GM08714 (cell line): ENCODE data around the gene NCKAP1.
"Not testable (repeated sequence)": the region's sequence is repeated elsewhere in the genome, so short reads cannot be mapped to it uniquely, and the experiment has no call there.

Experiments used
- H3K4me3 ChIP-seq: fragments of 200-500 bp; sonication (Bioruptor generic); 2 replicates; pipeline ENCODE4 v1.5.1; 2014; ENCODE audit warnings: mild to moderate bottlenecking, low read length, inconsistent platforms
- ZNF274 ChIP-seq: IDR thresholded peaks from 2 replicates; pipeline ENCODE4 v1.6.1; 2012; ENCODE audit warnings: mild to moderate bottlenecking, low read depth, low read length

The NCKAP1 gene

DNA sequence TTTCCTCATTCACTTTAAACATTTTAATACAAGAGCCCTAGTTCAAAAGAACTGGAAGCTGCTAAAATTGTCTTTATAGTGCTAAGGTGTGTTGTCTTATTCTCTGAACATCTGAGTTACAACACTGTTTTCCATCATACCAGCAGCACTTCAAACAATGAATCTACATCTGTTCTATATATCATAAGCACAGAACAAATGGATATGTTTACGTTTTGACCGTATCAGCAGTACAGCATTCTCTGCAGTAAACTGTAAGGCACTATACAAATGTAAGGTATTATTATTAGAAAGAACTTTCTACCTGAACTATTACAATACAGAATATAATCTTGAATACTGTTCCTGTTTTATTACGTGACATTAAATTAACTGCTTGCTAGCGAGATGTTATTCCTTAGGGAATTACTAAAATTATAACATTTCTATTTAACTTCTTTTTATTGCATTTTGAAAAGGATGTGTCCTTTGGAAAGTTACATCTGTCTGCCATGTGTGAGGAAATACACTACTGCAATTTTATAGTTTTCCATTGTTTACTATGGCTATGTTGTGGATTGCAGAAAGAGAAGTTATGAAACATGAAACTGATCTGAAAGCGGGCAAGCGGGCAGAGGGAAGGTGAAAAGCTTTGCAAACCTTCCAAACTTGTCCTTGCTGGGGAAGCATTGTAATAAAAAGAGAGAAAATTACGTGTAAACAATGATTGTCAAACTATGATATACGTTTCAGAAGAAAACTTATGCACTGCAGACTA is 13.7 kb downstream of the NCKAP1 start:
- TF ChIP-seq ZNF274, result no peak
- no peak overlapping the region for H3K4me3 ChIP-seq

GRCh38 chr2:183022711-183023110 is 15.5 kb downstream of the NCKAP1 start:
- TF ChIP-seq ZNF274, result no peak
- no peak overlapping the region for H3K4me3 ChIP-seq

- no peak for TF ChIP-seq ZNF274
- H3K4me3 ChIP-seq, result no peak overlapping the region
These were observed 16.6 kb downstream of the NCKAP1 start for GRCh38 chr2:183021613-183022012.

GRCh38 chr2:183019718-183020442 is 18.4 kb downstream of the NCKAP1 start:
- no peak for TF ChIP-seq ZNF274
- no peak overlapping the region for H3K4me3 ChIP-seq

GRCh38 chr2:183017845-183018244 is 20.4 kb downstream of the NCKAP1 start:
- not testable (repeated sequence) for H3K4me3 ChIP-seq

GRCh38 chr2:183014005-183014404 is 24.3 kb downstream of the NCKAP1 start:
- no peak overlapping the region for H3K4me3 ChIP-seq
- no peak for TF ChIP-seq ZNF274

DNA sequence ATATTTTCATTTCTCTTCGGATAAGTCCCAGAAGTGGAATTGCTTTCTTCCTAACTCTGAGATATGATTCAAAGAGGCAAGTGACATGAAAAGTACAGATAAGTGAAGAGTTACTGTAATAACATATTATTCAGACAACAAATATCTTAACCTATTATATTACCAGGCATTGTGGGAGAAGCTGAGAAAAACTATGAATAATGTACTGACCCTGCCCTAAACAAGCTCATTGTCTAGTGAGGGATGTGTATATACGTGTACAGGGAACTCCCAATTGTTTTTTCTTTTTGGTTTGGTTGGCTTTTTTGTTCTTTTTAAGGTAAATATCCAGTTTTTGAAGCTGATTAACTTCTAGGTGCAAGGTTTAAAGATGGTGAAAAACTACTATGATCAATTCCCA is 26.5 kb downstream of the NCKAP1 start:
- no peak for TF ChIP-seq ZNF274
- H3K4me3 ChIP-seq, result no peak overlapping the region

- no peak for TF ChIP-seq ZNF274
- no peak overlapping the region for H3K4me3 ChIP-seq
These were observed 28.1 kb downstream of the NCKAP1 start for GRCh38 chr2:183010112-183010511.

DNA sequence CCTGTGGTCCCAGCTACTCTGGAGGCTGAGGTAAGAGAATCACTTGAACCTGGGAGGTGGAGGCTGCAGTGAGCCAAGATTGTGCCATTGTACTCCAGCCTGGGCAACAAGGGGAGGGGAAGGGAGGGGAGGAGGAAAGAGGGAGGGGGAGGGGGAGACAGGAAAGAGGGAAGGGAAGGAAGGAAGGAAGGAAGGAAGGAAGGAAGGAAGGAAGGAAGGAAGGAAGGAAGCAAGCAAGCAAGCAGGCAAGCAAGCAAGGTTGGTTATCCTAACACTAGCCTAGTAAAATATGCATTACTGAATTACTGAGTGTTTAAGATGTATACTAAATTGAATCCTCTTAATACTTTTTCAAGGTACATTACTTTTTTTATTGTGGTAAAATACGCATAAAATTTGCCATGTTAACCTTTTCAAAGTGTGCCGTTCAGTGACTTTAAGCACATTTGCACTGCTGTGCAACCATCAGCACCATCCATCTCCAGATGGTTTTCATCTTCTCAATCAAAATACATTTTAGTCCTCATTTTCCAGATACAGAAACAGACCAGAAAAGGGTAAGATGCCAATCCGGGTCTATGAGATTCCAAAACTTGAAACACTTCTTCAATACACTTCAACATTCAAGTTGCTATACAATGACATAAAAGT is 28.9 kb downstream of the NCKAP1 start:
- H3K4me3 ChIP-seq, result no peak overlapping the region
- TF ChIP-seq ZNF274, result no peak

GRCh38 chr2:183001948-183002347 is 36.3 kb downstream of the NCKAP1 start:
- TF ChIP-seq ZNF274, result no peak
- no peak overlapping the region for H3K4me3 ChIP-seq

GRCh38 chr2:183000846-183001245 is 37.4 kb downstream of the NCKAP1 start:
- no peak for TF ChIP-seq ZNF274
- H3K4me3 ChIP-seq, result no peak overlapping the region

DNA sequence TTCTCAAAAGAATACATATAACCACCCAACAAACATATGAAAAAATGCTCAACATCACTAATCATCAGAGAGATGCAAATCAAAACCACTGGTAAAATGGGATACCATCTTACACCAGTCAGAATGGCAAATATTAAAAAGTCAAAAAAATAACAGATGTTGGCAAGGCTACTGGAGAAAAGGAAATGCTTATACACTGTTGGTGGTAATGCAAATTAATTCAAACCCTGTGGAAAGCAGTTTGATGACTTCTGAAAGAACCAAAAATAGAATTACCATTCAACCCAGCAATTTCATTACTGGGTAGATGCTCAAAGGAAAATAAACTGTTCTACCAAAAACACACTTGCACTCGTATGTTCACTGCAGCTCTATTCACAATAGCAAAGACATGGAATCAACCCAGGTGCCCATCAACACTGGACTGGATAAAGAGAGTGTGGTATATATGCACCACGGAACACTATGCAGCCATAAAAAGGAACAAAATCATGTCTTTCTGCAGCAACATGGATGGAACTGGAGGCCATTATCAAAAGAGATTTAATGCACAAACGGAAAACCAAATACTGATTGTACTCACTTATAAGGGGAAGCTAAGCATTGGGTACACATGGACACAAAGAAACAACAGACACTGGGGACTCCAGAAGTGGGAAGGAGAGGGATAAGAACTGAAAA is 38.8 kb downstream of the NCKAP1 start:
- no peak for TF ChIP-seq ZNF274
- H3K4me3 ChIP-seq, result no peak overlapping the region

DNA sequence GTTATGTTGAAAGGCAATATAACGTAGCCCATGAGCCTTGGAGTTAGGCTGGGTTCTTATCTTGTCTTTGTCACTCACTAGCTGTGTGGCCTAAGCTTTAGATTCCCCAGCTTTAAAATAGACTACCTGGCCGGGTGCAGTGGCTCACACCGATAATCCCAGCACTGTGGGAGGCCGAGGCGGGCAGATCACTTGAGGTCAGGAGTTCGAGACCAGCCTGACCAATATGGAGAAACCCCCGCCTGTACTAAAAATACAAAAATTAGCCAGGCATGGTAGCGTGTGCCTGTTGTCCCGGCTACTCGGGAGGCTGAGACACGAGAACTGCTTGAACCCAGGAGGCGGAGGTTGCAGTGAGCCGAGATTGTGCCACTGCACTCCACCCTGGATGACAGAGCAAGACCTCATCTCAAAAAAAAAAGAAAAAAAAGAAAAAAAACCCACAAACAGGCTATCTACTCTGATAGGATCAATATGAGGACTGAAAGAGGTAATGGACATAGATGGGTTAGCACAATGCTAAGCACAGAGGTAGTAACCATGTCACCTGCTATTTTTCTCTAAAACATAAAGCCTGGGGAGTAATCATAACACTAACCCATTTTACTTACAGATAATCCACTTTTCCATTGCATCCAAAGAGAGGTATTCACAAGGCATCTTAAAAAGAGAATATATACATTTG is 43.9 kb downstream of the NCKAP1 start:
- H3K4me3 ChIP-seq, result no peak overlapping the region
- no peak for TF ChIP-seq ZNF274

GRCh38 chr2:182982941-182983340 is 55.3 kb downstream of the NCKAP1 start:
- H3K4me3 ChIP-seq, result no peak overlapping the region
- TF ChIP-seq ZNF274, result no peak

GRCh38 chr2:182981475-182981874 is 56.8 kb downstream of the NCKAP1 start:
- not testable (repeated sequence) for H3K4me3 ChIP-seq
